Heart left ventricle (tissue), 13 donors: ENCODE data around the gene MTPN.

Experiments
- POLR2A ChIP-seq, 2 donors: fragments of 450-650 bp; IDR thresholded peaks; one replicate each; pipeline ENCODE4 v1.6.1; 2017; ENCODE audit warnings: antibody characterized with exemption in 2 of 2, mild to moderate bottlenecking in 2 of 2, moderate library complexity in 2 of 2
- TF ChIP-seq, protein P1 (sequence below), 12 donors: fragments of 200-600 bp; sonication (generic) in 4 of 12; IDR thresholded peaks; one replicate each; pipeline versions ENCODE4 v1.5.0 to v1.8.0; 2018 to 2022; ENCODE audit warnings: antibody characterized with exemption in 12 of 12, mild to moderate bottlenecking in 5 of 12
- donor health status: ischemic (EF 13 %, LVEDD 7.1; RV severe dilation, severe dysfunction).
- donor health status: DM: no; HTN: yes; CAD: no.
- donor health status: DM: no; HTN: no; CAD: no.
- donor health status: ischemic (EF 25% LVEDD 6.9; RV normal size, moderate dysfunction).
- donor health status: ischemic (EF 25% LVEDD 5.7; RV mildly dilated, moderate dysfunction).
- donor health status: ischemic (EF 35%, LVEDD 5.7; RV mildly dilated, moderate dysfunction).
- donor health status: nonischemic (EF 11% LVEDD 7.7; RV severe dilation, severe dysfunction).
- donor health status: DM: yes; HTN: yes; CAD: no.
- donor health status: PGD.
- donor health status: ischemic (EF 29% LVEDD 5.4; RV normal size, mild dysfunction).
- donor health status: nonischemic (EF 23%, LVEDD 6.1; RV moderate dilation, normal function).

DNA sequence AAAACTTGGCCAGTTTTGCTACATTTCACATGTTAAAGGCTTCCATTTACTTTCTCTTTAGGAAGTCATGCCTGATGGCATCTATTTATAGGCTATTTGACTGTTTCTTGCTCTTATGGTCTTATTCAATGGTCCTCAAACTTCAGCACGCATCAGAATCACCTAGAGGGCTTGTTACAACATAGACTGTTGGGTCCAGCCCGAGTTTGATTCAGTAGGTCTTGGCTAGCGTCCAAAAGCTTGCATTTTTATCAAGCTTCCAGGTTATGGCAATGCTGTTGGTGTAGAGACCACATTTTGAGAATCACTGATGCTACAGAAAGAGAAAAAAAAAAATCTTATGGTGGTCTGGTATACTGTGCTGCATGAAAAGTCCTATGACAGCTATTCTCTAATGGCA, 51.9 kb downstream of the MTPN start:
- TF ChIP-seq, protein P1, sequence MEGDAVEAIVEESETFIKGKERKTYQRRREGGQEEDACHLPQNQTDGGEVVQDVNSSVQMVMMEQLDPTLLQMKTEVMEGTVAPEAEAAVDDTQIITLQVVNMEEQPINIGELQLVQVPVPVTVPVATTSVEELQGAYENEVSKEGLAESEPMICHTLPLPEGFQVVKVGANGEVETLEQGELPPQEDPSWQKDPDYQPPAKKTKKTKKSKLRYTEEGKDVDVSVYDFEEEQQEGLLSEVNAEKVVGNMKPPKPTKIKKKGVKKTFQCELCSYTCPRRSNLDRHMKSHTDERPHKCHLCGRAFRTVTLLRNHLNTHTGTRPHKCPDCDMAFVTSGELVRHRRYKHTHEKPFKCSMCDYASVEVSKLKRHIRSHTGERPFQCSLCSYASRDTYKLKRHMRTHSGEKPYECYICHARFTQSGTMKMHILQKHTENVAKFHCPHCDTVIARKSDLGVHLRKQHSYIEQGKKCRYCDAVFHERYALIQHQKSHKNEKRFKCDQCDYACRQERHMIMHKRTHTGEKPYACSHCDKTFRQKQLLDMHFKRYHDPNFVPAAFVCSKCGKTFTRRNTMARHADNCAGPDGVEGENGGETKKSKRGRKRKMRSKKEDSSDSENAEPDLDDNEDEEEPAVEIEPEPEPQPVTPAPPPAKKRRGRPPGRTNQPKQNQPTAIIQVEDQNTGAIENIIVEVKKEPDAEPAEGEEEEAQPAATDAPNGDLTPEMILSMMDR (IDR thresholded peaks at IDR 0.05) = no peak
- no peak for TF ChIP-seq POLR2A (IDR thresholded peaks at IDR 0.05)
